Activated naive CD8-positive, alpha-beta T cell treated with anti-CD3 and anti-CD28 coated beads for 36 hours (primary cell): ENCODE results near the gene NCLN. TPM values are rescaled to one million over a fixed set of nuclear protein-coding genes. Genes with fewer than 3 reads are reported as not detected.
"Not testable (repeated sequence)": the region's sequence is repeated elsewhere in the genome, so short reads cannot be mapped to it uniquely, and the experiment has no call there.

Experiments
- DNase-seq: peaks from one replicate; pipeline ENCODE4 v3.0.0; 2021
- H3K27ac Mint-ChIP-seq: one replicate; pipeline ENCODE4 v1.8.0; 2022; ENCODE audit warnings: mild to moderate bottlenecking, moderate library complexity, mixed read lengths
- H3K27me3 Mint-ChIP-seq: one replicate; pipeline ENCODE4 v1.8.0; 2022; ENCODE audit warnings: mild to moderate bottlenecking, mixed read lengths
- H3K36me3 Mint-ChIP-seq: one replicate; pipeline ENCODE4 v1.8.0; 2021; ENCODE audit warnings: mild to moderate bottlenecking, mixed read lengths
- H3K4me1 Mint-ChIP-seq: one replicate; pipeline ENCODE4 v1.8.0; 2021; ENCODE audit warnings: mixed read lengths
- H3K4me3 Mint-ChIP-seq: one replicate; pipeline ENCODE4 v1.8.0; 2022; ENCODE audit warnings: mild to moderate bottlenecking, moderate library complexity, mixed read lengths
- H3K9me3 Mint-ChIP-seq: one replicate; pipeline ENCODE4 v1.8.0; 2022; ENCODE audit warnings: mixed read lengths
- total RNA-seq, 2 experiments: library from RNA; stranded (reverse); gene quantifications; one replicate each; pipeline ENCODE4 v1.2.3, GENCODE V29; 2021

NCLN gene
- total RNA-seq, 2 experiments from 2014 or later: 86.5 to 91.3 TPM

GRCh38 chr19:3196064-3196932, 10.6 kb downstream of the NCLN start:
- Mint-ChIP-seq H3K4me3 (no peak overlapping the region), H3K36me3 (peaks cover 5% of the 10 kb centered on the region), H3K27ac (no peak overlapping the region), H3K9me3 (no peaks in the 10 kb centered on the region), H3K4me1 (no peaks in the 10 kb centered on the region), H3K27me3 (no peaks in the 10 kb centered on the region)
- DNase-seq: no peak

- H3K27me3 Mint-ChIP-seq: no peaks in the 10 kb centered on the region
- H3K9me3 Mint-ChIP-seq: no peaks in the 10 kb centered on the region
- no peak for DNase-seq
- H3K36me3 Mint-ChIP-seq: peaks cover 5% of the 10 kb centered on the region
- no peak overlapping the region for H3K27ac Mint-ChIP-seq
- no peaks in the 10 kb centered on the region for H3K4me1 Mint-ChIP-seq
- H3K4me3 Mint-ChIP-seq: no peak overlapping the region
Observed at GRCh38 chr19:3196933-3197205, 11.1 kb downstream of the NCLN start.

GRCh38 chr19:3198901-3199700, 13.4 kb downstream of the NCLN start:
- H3K36me3 Mint-ChIP-seq: peaks cover 5% of the 10 kb centered on the region
- H3K27ac Mint-ChIP-seq: no peak overlapping the region
- H3K27me3 Mint-ChIP-seq: no peaks in the 10 kb centered on the region
- no peak for DNase-seq
- H3K4me1 Mint-ChIP-seq: no peaks in the 10 kb centered on the region
- H3K4me3 Mint-ChIP-seq: no peak overlapping the region
- no peaks in the 10 kb centered on the region for H3K9me3 Mint-ChIP-seq

- Mint-ChIP-seq H3K9me3 (no peaks in the 10 kb centered on the region), H3K27ac (no peak overlapping the region), H3K36me3 (no peaks in the 10 kb centered on the region), H3K4me1 (no peaks in the 10 kb centered on the region), H3K4me3 (no peak overlapping the region), H3K27me3 (no peaks in the 10 kb centered on the region)
- DNase-seq: no peak
Observed at GRCh38 chr19:3201072-3201700, 15.5 kb downstream of the NCLN start.

- Mint-ChIP-seq H3K27ac (no peak overlapping the region), H3K4me1 (no peaks in the 10 kb centered on the region), H3K4me3 (no peak overlapping the region), H3K36me3 (no peaks in the 10 kb centered on the region), H3K27me3 (no peaks in the 10 kb centered on the region), H3K9me3 (no peaks in the 10 kb centered on the region)
- DNase-seq: no peak
Observed at GRCh38 chr19:3201911-3202310, 16.2 kb downstream of the NCLN start.

- Mint-ChIP-seq H3K9me3 (no peaks in the 10 kb centered on the region), H3K4me3 (no peak overlapping the region), H3K27ac (no peak overlapping the region), H3K36me3 (no peaks in the 10 kb centered on the region), H3K27me3 (no peaks in the 10 kb centered on the region), H3K4me1 (no peaks in the 10 kb centered on the region)
- no peak for DNase-seq
Observed at GRCh38 chr19:3202346-3202745, 16.6 kb downstream of the NCLN start.

- H3K4me1 Mint-ChIP-seq, H3K4me3 Mint-ChIP-seq, H3K27ac Mint-ChIP-seq, H3K9me3 Mint-ChIP-seq, DNase-seq, H3K36me3 Mint-ChIP-seq, H3K27me3 Mint-ChIP-seq: not testable (repeated sequence)
Observed at GRCh38 chr19:3202895-3203294, 17.2 kb downstream of the NCLN start.

- no peak for DNase-seq
- H3K4me3 Mint-ChIP-seq: no peak overlapping the region
- H3K27ac Mint-ChIP-seq: no peak overlapping the region
- H3K27me3 Mint-ChIP-seq: no peaks in the 10 kb centered on the region
- no peaks in the 10 kb centered on the region for H3K9me3 Mint-ChIP-seq
- no peaks in the 10 kb centered on the region for H3K4me1 Mint-ChIP-seq
- H3K36me3 Mint-ChIP-seq: no peaks in the 10 kb centered on the region
Observed at GRCh38 chr19:3203805-3204645, 18.3 kb downstream of the NCLN start.

- no peaks in the 10 kb centered on the region for H3K27me3 Mint-ChIP-seq
- no peak overlapping the region for H3K27ac Mint-ChIP-seq
- DNase-seq: no peak
- H3K9me3 Mint-ChIP-seq: no peaks in the 10 kb centered on the region
- H3K4me1 Mint-ChIP-seq: no peaks in the 10 kb centered on the region
- no peak overlapping the region for H3K4me3 Mint-ChIP-seq
- H3K36me3 Mint-ChIP-seq: no peaks in the 10 kb centered on the region
Observed at GRCh38 chr19:3204646-3205275, 19.0 kb downstream of the NCLN start.

- DNase-seq: no peak
- H3K4me3 Mint-ChIP-seq: no peak overlapping the region
- H3K4me1 Mint-ChIP-seq: peaks cover 1% of the 10 kb centered on the region
- no peak overlapping the region for H3K27ac Mint-ChIP-seq
- H3K36me3 Mint-ChIP-seq: no peaks in the 10 kb centered on the region
- no peaks in the 10 kb centered on the region for H3K9me3 Mint-ChIP-seq
- H3K27me3 Mint-ChIP-seq: no peaks in the 10 kb centered on the region
Observed at GRCh38 chr19:3206216-3206953, 20.7 kb downstream of the NCLN start.

- H3K27me3 Mint-ChIP-seq: no peaks in the 10 kb centered on the region
Observed at GRCh38 chr19:3207461-3208242, 21.9 kb downstream of the NCLN start.

GRCh38 chr19:3208317-3209207, 22.8 kb downstream of the NCLN start:
- H3K9me3 Mint-ChIP-seq: no peaks in the 10 kb centered on the region
- no peak overlapping the region for H3K27ac Mint-ChIP-seq
- H3K4me1 Mint-ChIP-seq: peaks cover 1% of the 10 kb centered on the region
- no peaks in the 10 kb centered on the region for H3K36me3 Mint-ChIP-seq
- H3K27me3 Mint-ChIP-seq: no peaks in the 10 kb centered on the region
- H3K4me3 Mint-ChIP-seq: no peak overlapping the region
- no peak for DNase-seq

More at GRCh38 chr19:3207461-3208242, 21.9 kb downstream of the NCLN start:
- Mint-ChIP-seq H3K4me3 (no peak overlapping the region), H3K9me3 (no peaks in the 10 kb centered on the region), H3K4me1 (peaks cover 1% of the 10 kb centered on the region), H3K27ac (no peak overlapping the region), H3K36me3 (no peaks in the 10 kb centered on the region)
- no peak for DNase-seq
